Measurements from ENCODE around the gene LCLAT1. TPM values are rescaled to one million over a fixed set of nuclear protein-coding genes. Genes with fewer than 3 reads are reported as not detected.

LCLAT1 gene
- polyA plus RNA-seq, 1 donor (not counting 4 experiments of a cell fraction or from before 2014, with no cell fraction given), result 17.1 TPM

DNA sequence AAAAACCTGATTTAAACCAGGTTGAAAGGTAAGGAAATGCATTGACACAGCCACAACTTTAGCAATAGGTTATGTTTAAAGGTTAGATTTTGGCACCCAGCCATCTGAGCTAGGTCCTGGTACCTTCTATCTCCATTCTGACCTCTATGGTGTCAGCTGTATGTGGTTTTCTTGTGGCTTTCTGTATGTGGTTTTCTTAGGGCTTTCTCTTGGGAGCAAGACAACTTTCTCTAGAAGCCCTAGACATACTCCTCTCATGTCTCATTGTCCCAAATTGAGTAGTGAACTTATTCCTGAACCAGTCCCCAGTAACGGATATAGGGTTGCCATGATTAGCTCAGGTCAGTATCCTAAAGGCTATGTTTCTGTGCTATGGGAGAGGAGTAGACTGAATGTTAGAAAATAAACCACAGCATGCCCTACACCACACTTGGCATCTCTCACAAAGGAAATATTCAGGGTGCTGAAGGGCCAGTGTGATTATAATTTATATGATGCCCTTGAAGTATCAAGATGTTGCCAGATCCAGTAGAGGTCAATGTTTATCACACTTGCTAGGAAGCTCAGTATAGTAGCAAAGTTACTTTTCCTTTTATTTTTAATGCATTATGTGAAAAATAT, 184.1 kb downstream of the LCLAT1 start:
- Histone ChIP-seq H3K36me3 (ENCODE audit: control insufficient read depth in 2 of 2, extremely low read depth in 1 of 2, insufficient read depth in 2 of 2, low read length in 2 of 2) (no peaks in the 10 kb centered on the region), H3K9me1 (ENCODE audit: control insufficient read depth, extremely low read depth, insufficient read depth, low read length) (no peaks in the 10 kb centered on the region), H3K4me1 (ENCODE audit: control insufficient read depth, extremely low read depth, insufficient read depth, low read length) (no peaks in the 10 kb centered on the region), H3K79me2 (ENCODE audit: control insufficient read depth, insufficient read depth, low read length) (no peaks in the 10 kb centered on the region), H3K27me3 (ENCODE audit: control insufficient read depth, extremely low read depth, insufficient read depth, low read length) (no peaks in the 10 kb centered on the region), H3K9ac (ENCODE audit: control insufficient read depth, extremely low read depth, insufficient read depth, low read length) (no peak overlapping the region), H3K4me2 (ENCODE audit: control insufficient read depth, extremely low read depth, insufficient read depth, low read depth, low read length) (no peak overlapping the region), H3K9me3 (ENCODE audit: control insufficient read depth, low read depth, low read length) (no peaks in the 10 kb centered on the region), H3K27ac (ENCODE audit: control insufficient read depth, insufficient read depth, low read length) (no peak overlapping the region), H4K20me1 (ENCODE audit: control insufficient read depth, extremely low read depth, insufficient read depth, low read length) (no peaks in the 10 kb centered on the region), H2AFZ (ENCODE audit: control insufficient read depth, low read length) (no peak overlapping the region), H3K4me3 (ENCODE audit: control insufficient read depth in 2 of 3, extremely low read depth in 1 of 3, insufficient read depth in 2 of 3, low read depth in 1 of 3, low read length in 3 of 3) (no peak overlapping the region)
- dilution Hi-C loops (cut with MboI; ENCODE audit: extremely low pct_ligation_motif_present, low sequenced_read_pairs), result no loop called here
- TF ChIP-seq EZH2 (IDR thresholded peaks at IDR 0.05; ENCODE audit: low read length), result no peak
- TF ChIP-seq, protein P1, sequence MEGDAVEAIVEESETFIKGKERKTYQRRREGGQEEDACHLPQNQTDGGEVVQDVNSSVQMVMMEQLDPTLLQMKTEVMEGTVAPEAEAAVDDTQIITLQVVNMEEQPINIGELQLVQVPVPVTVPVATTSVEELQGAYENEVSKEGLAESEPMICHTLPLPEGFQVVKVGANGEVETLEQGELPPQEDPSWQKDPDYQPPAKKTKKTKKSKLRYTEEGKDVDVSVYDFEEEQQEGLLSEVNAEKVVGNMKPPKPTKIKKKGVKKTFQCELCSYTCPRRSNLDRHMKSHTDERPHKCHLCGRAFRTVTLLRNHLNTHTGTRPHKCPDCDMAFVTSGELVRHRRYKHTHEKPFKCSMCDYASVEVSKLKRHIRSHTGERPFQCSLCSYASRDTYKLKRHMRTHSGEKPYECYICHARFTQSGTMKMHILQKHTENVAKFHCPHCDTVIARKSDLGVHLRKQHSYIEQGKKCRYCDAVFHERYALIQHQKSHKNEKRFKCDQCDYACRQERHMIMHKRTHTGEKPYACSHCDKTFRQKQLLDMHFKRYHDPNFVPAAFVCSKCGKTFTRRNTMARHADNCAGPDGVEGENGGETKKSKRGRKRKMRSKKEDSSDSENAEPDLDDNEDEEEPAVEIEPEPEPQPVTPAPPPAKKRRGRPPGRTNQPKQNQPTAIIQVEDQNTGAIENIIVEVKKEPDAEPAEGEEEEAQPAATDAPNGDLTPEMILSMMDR (optimal IDR thresholded peaks at IDR 0.05 in 1 of 3, IDR thresholded peaks at IDR 0.05 in 1 of 3, conservative IDR thresholded peaks at IDR 0.05 in 1 of 3; ENCODE audit: extremely low read depth in 1 of 3, insufficient read depth in 2 of 3, low read length in 3 of 3), result no peak
- DNase-seq (ENCODE audit: low read depth, low spot score) (no peak), FAIRE-seq (no peak)

DNA sequence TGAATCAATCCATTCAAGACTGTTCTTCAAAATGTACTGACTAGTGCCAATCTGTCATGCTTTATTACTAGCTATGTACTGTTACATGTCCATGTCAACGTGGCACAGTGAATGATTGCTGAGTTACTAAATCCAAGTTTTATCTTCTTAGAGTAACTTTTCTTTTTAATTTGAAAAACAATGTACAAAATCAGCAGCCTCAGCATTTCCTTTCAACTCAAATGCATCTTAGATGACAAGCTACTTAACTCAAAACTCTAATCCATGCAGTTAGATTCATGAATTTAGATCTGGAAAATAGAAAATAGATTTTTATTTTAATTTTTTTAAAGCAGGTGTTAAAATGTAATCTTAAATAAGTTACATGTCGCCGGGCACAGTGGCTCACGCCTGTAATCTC, 186.0 kb downstream of the LCLAT1 start:
- dilution Hi-C loops (cut with MboI; ENCODE audit: extremely low pct_ligation_motif_present, low sequenced_read_pairs), result no loop called here
- TF ChIP-seq, protein P1 (optimal IDR thresholded peaks at IDR 0.05 in 1 of 3, IDR thresholded peaks at IDR 0.05 in 1 of 3, conservative IDR thresholded peaks at IDR 0.05 in 1 of 3; ENCODE audit: extremely low read depth in 1 of 3, insufficient read depth in 2 of 3, low read length in 3 of 3), result no peak
- no peak for TF ChIP-seq EZH2 (IDR thresholded peaks at IDR 0.05; ENCODE audit: low read length)
- Histone ChIP-seq H3K9me3 (ENCODE audit: control insufficient read depth, low read depth, low read length) (no peaks in the 10 kb centered on the region), H3K4me2 (ENCODE audit: control insufficient read depth, extremely low read depth, insufficient read depth, low read depth, low read length) (no peak overlapping the region), H3K4me1 (ENCODE audit: control insufficient read depth, extremely low read depth, insufficient read depth, low read length) (no peaks in the 10 kb centered on the region), H3K36me3 (ENCODE audit: control insufficient read depth in 2 of 2, extremely low read depth in 1 of 2, insufficient read depth in 2 of 2, low read length in 2 of 2) (no peaks in the 10 kb centered on the region), H3K79me2 (ENCODE audit: control insufficient read depth, insufficient read depth, low read length) (no peaks in the 10 kb centered on the region), H3K27ac (ENCODE audit: control insufficient read depth, insufficient read depth, low read length) (no peak overlapping the region), H3K4me3 (ENCODE audit: control insufficient read depth in 2 of 3, extremely low read depth in 1 of 3, insufficient read depth in 2 of 3, low read depth in 1 of 3, low read length in 3 of 3) (no peak overlapping the region), H3K27me3 (ENCODE audit: control insufficient read depth, extremely low read depth, insufficient read depth, low read length) (no peaks in the 10 kb centered on the region), H3K9me1 (ENCODE audit: control insufficient read depth, extremely low read depth, insufficient read depth, low read length) (no peaks in the 10 kb centered on the region), H3K9ac (ENCODE audit: control insufficient read depth, extremely low read depth, insufficient read depth, low read length) (no peak overlapping the region), H2AFZ (ENCODE audit: control insufficient read depth, low read length) (no peak overlapping the region), H4K20me1 (ENCODE audit: control insufficient read depth, extremely low read depth, insufficient read depth, low read length) (no peaks in the 10 kb centered on the region)
- DNase-seq (ENCODE audit: low read depth, low spot score) (no peak), FAIRE-seq (no peak)
